HG03460 (cell line): ENCODE data around the gene COX7A2.
A peak's percentile ranks its signal among the peaks of the same experiment; 100 is the strongest.

Experiments used
- ATAC-seq: cut with Tn5 transposase; IDR thresholded peaks from one replicate; pipeline ENCODE4 v1.9.1; 2021; ENCODE audit not compliant: unreplicated experiment

COX7A2 gene

GRCh38 chr6:75268988-75269354 lies 25.4 kb upstream of the COX7A2 start:
- no peak for ATAC-seq

- ATAC-seq, result no peak
Observed at GRCh38 chr6:75268121-75268987, 24.8 kb upstream of the COX7A2 start.

GRCh38 chr6:75267461-75267860 lies 23.9 kb upstream of the COX7A2 start:
- ATAC-seq, result no peak

- peak; percentile 78 for ATAC-seq
Observed at GRCh38 chr6:75266716-75267291, 23.2 kb upstream of the COX7A2 start.

GRCh38 chr6:75263401-75263750 lies 19.8 kb upstream of the COX7A2 start:
- ATAC-seq, result no peak

- no peak for ATAC-seq
Observed at GRCh38 chr6:75262716-75263400, 19.3 kb upstream of the COX7A2 start.

GRCh38 chr6:75261299-75261698 lies 17.7 kb upstream of the COX7A2 start:
- no peak for ATAC-seq

GRCh38 chr6:75257343-75258087 lies 13.9 kb upstream of the COX7A2 start:
- no peak for ATAC-seq

- no peak for ATAC-seq
Observed at GRCh38 chr6:75250552-75250951, 7.0 kb upstream of the COX7A2 start.

GRCh38 chr6:75249837-75250236 lies 6.2 kb upstream of the COX7A2 start:
- ATAC-seq, result no peak

- no peak for ATAC-seq
Observed at GRCh38 chr6:75246386-75246785, 2.8 kb upstream of the COX7A2 start.

- ATAC-seq, result peak; percentile 9
Observed at GRCh38 chr6:75244063-75244584, 523 bp upstream of the COX7A2 start.

GRCh38 chr6:75236630-75237029 lies 7.0 kb downstream of the COX7A2 start:
- no peak for ATAC-seq

GRCh38 chr6:75235271-75235670 lies 8.3 kb downstream of the COX7A2 start:
- no peak for ATAC-seq

GRCh38 chr6:75234126-75234865 lies 9.3 kb downstream of the COX7A2 start:
- no peak for ATAC-seq

GRCh38 chr6:75233092-75233615 lies 10.4 kb downstream of the COX7A2 start:
- ATAC-seq, result no peak

GRCh38 chr6:75230484-75231325 lies 12.9 kb downstream of the COX7A2 start:
- ATAC-seq, result no peak

GRCh38 chr6:75224303-75224926 lies 19.2 kb downstream of the COX7A2 start:
- ATAC-seq, result no peak

GRCh38 chr6:75223428-75223827 lies 20.2 kb downstream of the COX7A2 start:
- no peak for ATAC-seq
